Measurements from ENCODE around the gene MYL6. TPM values are rescaled to one million over a fixed set of nuclear protein-coding genes. Genes with fewer than 3 reads are reported as not detected.

MYL6 gene
- total and polyA plus RNA-seq, 9 of the 15 experiments (the other 6 are each of a cell fraction or from before 2014, with no cell fraction given): 557 to 1,664 (median 958) TPM

DNA sequence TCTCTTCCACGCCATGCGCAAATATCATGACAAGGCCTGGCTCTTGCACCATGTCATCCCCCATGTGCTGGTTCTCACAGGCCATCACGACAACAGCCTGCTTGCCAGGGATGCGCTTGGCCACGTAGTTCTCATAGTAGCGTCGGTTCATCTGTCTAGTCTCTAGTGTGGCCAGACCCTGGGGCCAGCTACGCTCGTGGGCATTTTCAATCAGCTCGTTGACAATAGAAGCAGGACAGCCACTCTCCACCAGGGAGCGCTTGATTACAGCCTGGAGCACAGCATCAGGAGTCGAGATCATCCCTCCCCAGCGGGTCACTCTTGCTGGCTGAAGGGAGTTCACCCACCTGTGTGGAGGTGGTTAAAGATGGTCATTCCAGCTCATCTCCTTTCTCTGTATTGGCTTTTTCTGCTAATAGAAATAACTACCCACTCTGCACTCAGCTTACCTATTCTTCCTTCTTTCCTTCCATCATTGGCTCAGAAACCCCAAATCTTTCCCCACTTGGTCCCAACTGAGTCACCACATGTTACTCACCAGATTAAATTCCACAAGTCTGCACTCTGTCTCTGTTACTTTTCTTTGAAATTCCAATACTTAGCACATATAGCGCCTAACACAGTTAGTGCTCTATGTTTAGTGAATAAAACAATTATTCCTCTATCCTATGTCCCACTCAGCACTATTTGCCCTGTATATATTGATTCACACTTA is 48.5 kb downstream of the MYL6 start (continued):
- no peak for TF ChIP-seq ZNF23 (CRISPR knock-in tag; IDR thresholded peaks at IDR 0.05)
- no peak for TF ChIP-seq ZBTB49 (CRISPR knock-in tag; IDR thresholded peaks at IDR 0.05; ENCODE audit: borderline replicate concordance)
- TF ChIP-seq BCL6 (CRISPR knock-in tag; IDR thresholded peaks at IDR 0.05): no peak
- TF ChIP-seq, protein P1, sequence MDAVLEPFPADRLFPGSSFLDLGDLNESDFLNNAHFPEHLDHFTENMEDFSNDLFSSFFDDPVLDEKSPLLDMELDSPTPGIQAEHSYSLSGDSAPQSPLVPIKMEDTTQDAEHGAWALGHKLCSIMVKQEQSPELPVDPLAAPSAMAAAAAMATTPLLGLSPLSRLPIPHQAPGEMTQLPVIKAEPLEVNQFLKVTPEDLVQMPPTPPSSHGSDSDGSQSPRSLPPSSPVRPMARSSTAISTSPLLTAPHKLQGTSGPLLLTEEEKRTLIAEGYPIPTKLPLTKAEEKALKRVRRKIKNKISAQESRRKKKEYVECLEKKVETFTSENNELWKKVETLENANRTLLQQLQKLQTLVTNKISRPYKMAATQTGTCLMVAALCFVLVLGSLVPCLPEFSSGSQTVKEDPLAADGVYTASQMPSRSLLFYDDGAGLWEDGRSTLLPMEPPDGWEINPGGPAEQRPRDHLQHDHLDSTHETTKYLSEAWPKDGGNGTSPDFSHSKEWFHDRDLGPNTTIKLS (IDR thresholded peaks at IDR 0.05; ENCODE audit: borderline replicate concordance, low read depth): no peak
- peak; percentile 40; the same call in 1 of the 2 replicates for TF ChIP-seq CTBP1 (IDR thresholded peaks at IDR 0.05; ENCODE audit: borderline replicate concordance)
- no peak for TF ChIP-seq ZC3H8 (IDR thresholded peaks at IDR 0.05)
- 0 out of 4 replicates have a peak, but pooled peaks of 1 of the 2 experiments have one; percentile 53 for TF ChIP-seq RCOR1 (IDR thresholded peaks at IDR 0.05; ENCODE audit: borderline replicate concordance in 1 of 2, low read depth in 2 of 2, low read length in 2 of 2)
- no peak for TF ChIP-seq NFIC (IDR thresholded peaks at IDR 0.05)
- no peak for TF ChIP-seq NFIX (CRISPR knock-in tag; IDR thresholded peaks at IDR 0.05; ENCODE audit: low read depth)
- no peak for TF ChIP-seq ZNF511 (CRISPR knock-in tag; IDR thresholded peaks at IDR 0.05)
- no peak for TF ChIP-seq XRCC3 (IDR thresholded peaks at IDR 0.05)
- TF ChIP-seq, protein P2, sequence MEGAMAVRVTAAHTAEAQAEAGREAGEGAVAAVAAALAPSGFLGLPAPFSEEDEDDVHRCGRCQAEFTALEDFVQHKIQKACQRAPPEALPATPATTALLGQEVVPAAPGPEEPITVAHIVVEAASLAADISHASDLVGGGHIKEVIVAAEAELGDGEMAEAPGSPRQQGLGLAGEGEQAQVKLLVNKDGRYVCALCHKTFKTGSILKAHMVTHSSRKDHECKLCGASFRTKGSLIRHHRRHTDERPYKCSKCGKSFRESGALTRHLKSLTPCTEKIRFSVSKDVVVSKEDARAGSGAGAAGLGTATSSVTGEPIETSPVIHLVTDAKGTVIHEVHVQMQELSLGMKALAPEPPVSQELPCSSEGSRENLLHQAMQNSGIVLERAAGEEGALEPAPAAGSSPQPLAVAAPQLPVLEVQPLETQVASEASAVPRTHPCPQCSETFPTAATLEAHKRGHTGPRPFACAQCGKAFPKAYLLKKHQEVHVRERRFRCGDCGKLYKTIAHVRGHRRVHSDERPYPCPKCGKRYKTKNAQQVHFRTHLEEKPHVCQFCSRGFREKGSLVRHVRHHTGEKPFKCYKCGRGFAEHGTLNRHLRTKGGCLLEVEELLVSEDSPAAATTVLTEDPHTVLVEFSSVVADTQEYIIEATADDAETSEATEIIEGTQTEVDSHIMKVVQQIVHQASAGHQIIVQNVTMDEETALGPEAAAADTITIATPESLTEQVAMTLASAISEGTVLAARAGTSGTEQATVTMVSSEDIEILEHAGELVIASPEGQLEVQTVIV (CRISPR knock-in tag; IDR thresholded peaks at IDR 0.05; ENCODE audit: borderline replicate concordance): no peak
- no peak for TF ChIP-seq PTTG1 (tag; IDR thresholded peaks at IDR 0.05; ENCODE audit: low read depth)
- TF ChIP-seq MED1 (CRISPR knock-in tag; IDR thresholded peaks at IDR 0.05; ENCODE audit: borderline replicate concordance): no peak
- no peak for TF ChIP-seq MAFG (tag; conservative IDR thresholded peaks at IDR 0.05)
- TF ChIP-seq, protein P3, sequence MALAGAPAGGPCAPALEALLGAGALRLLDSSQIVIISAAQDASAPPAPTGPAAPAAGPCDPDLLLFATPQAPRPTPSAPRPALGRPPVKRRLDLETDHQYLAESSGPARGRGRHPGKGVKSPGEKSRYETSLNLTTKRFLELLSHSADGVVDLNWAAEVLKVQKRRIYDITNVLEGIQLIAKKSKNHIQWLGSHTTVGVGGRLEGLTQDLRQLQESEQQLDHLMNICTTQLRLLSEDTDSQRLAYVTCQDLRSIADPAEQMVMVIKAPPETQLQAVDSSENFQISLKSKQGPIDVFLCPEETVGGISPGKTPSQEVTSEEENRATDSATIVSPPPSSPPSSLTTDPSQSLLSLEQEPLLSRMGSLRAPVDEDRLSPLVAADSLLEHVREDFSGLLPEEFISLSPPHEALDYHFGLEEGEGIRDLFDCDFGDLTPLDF (CRISPR knock-in tag; IDR thresholded peaks at IDR 0.05): no peak
- no peak for TF ChIP-seq PHF8 (IDR thresholded peaks at IDR 0.05; ENCODE audit: borderline replicate concordance, low read length)
- no peak for TF ChIP-seq CC2D1A (IDR thresholded peaks at IDR 0.05)
- TF ChIP-seq POLR2A (conservative IDR thresholded peaks at IDR 0.05): no peak
- no peak for TF ChIP-seq BRD9 (IDR thresholded peaks at IDR 0.05; ENCODE audit: low read depth, partially characterized antibody)
- TF ChIP-seq CXXC5 (CRISPR knock-in tag; IDR thresholded peaks at IDR 0.05): 0 out of 2 replicates have a peak, but pooled peaks have one; percentile 11
- no peak for TF ChIP-seq FOXJ2 (tag; IDR thresholded peaks at IDR 0.05)

Data from K562 (cell line).